Effector CD4-positive, alpha-beta T cell (primary cell): ENCODE results near the gene CORIN.
"Not testable (repeated sequence)": the region's sequence is repeated elsewhere in the genome, so short reads cannot be mapped to it uniquely, and the experiment has no call there.

ENCODE experiments used
- DNase-seq: peaks from one replicate; pipeline ENCODE4 v3.0.0-alpha.2; 2020

The CORIN gene

DNA sequence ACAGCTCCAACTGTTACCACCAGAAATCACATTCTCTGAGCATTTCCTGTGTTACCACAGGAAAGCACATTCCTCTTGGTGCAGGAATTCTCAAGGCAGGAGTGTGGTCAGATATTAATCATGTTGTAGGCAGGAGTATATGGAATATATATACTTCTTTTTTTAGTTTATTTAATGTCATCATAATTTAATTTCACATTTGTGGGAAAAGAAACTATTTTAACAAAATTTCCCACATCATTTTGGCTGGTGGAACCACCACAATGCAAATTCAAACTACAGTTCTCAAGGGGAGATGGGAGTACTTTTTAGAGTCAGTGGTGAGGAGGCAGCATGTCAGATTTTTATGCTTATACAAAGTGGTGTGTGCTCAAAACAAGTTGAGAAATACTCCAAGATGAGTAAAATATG lies 213.8 kb downstream of the CORIN start:
- DNase-seq, result no peak

DNA sequence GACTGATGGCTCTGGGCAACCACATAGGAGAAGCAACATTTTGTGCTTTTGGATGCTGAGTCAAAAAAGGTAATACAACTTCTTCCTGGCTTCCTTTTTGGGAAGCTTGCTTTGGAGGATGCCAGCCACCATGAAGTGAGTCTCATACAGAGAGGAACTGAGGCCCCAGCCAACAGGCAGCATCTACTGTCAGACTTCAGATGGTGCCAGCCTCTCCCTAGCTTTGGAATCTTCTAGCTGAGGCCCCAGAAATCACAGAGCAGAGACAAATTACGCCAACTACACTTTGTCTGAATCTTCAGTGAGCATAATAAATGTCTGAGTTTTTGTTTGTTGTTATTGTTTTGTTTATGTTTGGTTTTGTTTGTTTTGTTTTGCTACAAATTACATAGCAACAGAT lies 216.7 kb downstream of the CORIN start:
- DNase-seq, result no peak

DNA sequence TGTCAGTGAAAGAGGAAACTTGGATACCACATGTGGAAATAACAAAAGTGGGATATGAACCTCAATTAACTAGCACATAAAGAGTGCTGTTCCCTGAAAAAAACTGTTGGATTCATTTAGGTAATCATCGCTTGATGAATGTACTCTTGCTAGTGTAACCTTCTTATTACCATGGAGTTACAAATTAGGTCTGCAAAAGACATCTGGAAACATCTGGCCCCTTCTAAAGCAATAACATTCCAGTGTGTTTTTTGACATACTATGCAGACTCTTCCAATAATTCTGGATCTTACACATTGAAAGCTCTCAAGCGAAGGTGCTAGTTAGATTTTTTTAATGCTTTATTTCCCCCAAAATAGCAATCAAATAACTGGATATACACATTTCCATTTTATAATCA lies 218.2 kb downstream of the CORIN start:
- no peak for DNase-seq

DNA sequence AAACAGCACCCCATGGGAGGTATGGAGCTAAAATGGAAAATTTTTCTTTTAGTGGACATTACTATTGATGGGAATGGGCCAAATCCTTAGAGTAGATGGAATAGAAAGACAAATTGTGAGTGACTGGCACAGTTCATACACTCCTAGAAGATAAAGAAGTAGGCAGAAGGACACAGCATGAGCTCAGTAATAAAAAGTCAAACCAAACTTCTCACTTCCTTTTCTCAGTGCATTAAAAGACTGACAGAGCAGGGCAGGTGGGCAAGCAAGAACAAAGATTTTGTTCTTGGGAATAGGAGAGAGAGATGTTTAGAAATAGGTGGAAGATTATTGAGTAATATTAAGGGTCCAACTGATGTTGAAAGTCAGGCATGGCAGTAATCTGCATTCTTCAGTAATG lies 220.3 kb downstream of the CORIN start:
- no peak for DNase-seq

DNA sequence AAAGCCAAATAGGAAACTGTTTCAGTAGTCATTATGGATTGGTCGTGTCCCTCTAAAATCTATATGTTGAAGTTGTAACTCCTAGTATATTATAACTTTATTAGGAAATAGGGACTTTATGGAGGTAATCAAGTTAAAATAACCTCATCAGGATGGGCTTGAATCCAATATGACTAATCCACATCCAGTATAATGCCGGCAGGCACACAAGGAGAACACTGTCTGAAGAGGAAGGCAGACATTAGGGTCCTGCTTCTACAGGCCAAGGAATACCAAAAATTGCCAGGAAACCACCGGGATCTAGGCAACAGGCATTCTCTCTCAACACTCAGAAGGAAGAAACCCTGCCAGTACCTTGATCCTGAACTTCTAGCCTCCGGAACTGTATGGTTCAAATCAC lies 222.5 kb downstream of the CORIN start:
- DNase-seq, result no peak

DNA sequence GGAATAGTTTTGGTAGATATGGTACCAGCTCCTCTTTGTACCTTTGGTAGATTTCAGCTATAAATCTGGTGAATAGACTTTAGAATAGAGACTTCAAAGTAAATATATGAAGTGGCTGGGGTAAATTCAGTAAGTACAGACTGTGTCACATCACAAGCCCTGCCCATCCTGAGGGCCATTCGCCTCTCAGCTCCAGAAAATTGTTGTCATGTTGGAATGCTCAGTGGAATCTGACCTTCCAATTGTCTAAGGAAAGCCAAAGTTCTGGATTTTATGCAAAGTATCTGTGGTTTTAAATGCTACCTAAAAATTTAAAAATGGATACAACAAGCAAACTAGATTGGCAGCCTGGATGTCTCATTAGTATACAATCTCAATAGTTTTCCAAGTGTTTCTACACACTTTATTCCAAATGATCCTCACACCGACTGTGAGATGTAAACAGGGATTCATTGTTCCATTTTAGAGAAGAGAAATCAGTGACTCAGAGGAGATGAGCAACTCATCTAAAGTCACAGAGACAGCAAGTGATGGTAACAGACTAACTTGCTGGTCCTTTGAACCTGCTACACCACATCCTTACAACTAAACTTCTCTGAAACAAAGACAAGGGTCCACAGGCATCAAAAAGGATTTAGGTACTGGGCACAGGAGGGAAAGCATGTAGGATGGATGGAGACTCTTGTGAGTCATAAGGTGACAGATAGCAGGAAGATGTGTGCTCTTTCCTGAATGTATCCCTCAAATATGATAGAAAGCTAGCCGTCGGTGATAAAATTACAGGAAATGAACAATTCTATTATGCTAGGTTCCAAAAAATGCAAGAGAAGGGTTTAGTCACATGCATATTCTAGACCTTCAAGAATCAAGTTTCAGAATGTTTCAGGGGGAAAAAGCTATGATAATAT lies 225.5 kb downstream of the CORIN start:
- DNase-seq, result no peak

DNA sequence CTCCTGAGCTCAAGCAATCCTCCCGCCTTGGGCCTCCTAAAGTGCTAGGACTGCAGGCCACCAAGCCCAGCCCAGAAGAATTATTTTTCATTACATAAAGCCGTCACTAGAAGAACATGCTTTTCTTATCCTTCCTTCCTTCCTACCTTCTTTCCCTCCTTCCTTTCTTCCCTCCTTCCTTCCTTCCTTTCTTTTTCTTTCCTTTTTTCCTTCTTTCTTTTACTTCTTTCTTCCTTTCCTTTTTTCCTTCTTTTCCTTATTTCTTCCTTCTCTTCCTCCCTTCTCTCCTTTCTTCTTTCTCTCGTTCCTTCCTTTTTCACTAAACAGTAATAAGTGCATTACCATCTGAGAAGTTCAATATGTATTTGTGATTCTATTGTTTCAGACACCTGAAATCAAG lies 231.4 kb downstream of the CORIN start:
- no peak for DNase-seq

DNA sequence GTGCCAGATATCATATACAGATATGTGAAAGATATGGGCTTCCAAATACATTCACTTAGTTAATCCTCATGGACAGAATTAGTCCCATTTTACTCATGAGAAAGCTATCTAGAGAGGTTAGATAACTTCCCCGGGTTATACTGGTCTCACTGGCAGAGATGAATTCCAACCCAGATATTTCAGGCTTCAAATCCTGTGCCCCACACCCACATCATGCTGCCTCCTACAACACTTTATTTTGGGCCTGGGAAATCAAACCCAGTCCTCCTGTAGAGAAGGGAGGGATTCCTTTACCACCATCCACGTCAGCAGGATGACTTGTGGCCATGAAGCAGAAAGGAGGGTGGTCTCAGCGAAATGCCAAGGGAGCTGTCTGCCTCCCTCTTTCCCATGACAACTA lies 239.0 kb downstream of the CORIN start:
- no peak for DNase-seq

DNA sequence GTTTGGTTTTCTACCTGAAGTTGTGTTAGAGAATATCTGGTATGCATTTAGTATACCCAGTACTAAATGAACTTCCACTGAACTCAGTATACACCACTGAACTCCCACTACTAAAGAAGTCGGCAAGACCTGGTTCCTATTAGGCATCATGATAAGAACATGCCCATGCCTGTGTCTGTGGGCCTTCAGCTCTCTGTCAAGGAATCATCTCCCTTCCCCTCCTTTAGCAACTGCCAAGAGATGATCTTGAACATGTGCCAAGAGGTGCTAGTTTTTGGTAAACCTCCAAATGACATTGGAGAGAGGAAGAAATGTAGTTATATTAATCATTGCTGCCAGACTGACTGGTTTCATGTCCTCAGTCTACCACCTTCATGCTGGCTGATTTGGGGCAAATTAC lies 239.5 kb downstream of the CORIN start:
- DNase-seq, result no peak

DNA sequence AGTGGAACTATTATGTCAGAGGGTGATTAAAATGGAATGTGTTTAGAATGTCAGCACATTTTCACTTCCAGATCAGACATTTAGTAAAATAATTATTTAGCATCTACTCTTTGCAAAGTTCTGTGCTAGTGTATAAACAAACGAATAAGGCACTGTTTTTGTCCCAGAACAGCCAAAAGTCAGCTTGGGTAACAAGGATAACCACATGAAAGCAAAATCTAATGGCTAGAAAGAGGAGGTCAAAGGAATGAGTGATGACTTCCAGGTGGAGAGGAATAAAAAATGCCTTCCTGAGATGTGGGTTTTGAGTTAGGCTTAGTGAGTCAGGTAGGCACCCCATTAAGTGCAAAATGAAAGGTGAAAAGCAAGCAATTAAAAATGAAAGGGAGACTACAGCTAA lies 240.2 kb downstream of the CORIN start:
- DNase-seq, result no peak

DNA sequence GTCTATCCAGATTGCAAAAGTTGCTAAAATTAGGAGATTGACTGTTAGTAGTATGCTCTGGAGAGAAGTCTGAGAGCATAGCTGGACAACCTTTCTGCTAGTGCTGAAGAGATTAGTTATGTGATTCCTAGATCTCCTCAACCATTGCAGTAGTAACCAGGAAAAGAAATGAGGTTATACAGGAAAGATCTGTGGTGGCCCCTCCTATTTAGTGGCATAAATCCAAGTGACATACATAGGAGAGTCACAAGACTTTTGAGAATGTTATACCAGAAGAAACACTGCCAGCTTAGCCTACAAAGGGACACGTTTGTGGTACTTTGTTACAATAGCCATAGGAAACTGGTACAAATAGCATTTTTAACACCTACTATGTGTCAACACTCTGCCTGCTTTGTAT lies 247.5 kb downstream of the CORIN start:
- no peak for DNase-seq

DNA sequence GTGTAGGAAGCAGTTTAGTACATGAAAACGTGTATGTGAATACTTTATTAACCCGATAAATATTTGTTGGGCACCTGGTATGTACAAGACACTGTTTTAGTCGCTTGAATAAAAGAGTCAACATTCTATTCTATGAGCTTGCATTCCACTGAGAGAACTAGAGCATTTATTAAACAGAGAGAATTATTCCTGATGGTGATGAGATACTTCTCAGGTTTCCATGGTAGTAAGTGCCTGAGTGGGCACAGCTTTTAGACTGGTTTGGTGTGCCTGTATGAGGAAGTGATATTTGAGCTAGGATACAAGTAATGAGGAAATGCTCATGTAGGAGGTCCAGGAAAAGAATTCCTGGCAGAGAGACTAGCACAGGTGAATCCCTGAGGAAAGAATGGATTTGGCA lies 258.6 kb downstream of the CORIN start:
- no peak for DNase-seq

DNA sequence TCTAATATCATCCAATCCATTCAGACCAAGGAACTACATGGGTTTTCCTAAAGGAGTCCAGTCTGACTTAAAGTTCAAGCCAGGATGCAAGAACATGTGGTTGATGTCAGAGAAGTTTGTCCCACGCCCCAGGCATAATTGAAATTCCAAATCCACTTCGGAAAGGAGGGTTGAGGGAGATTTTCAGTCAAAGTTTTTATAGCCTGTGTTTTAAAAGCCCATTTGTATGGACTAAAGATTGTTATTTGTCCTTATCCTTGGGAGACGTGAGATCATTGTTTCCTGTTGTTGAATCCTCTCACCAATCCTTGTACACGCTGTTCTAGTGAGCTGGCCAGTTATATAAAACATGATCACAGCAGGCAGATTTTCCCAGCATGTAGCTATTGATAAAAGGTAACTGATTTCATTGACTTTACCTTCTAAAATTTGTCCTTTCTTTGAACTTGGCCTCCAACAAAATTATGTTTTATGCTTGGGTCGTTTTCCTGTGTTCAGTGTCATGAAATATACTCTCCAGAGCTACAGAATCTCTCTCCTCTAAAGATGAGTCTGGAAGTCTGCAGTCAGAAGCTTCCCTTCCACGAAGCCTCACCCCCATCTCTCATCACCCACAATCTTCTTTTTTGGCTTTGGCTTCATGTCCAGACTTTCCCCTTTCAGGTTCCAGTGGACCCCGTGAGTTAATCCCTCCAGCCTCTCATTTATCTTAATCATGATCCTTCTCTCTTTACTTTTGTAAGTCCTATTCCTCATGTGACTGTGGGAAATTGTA lies 259.9 kb downstream of the CORIN start:
- no peak for DNase-seq

DNA sequence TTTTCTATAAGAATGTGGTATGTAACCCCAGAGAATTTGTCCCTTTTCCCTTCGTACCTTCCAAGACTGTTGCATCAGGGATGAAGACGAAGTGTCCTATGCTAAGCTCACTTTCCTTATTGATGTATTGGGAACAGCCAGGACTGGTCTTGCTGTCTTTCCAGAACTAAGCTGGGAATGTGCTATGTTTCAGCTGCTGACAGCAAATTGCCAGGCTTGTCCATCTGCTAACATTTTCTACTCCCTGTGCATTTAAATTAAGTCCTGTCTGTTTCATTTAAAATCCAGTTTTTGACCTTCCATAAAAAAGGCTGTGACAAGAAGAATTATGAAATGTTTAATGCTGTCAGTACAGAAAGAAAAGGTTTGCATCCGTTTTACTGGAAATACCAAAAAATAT lies 264.9 kb downstream of the CORIN start:
- DNase-seq, result no peak

DNA sequence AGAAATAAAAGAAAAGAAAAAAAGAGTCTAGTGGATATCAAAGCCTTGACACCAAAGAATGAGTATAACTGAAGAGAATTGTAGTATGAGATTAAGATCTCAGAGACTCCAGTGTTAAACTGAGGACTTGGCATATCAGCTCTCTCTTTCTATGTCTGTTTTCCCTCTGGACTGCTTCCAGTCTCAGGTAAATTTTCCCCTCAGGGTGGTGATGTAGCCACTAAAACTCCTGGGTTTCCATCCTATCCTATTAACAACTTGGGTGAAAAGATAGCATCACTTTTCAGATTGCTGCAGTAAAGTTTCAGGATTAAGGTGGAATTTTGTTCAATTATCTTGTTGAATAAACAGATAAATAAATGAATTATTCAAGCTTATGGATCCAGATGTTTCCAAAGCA lies 267.1 kb downstream of the CORIN start:
- no peak for DNase-seq

DNA sequence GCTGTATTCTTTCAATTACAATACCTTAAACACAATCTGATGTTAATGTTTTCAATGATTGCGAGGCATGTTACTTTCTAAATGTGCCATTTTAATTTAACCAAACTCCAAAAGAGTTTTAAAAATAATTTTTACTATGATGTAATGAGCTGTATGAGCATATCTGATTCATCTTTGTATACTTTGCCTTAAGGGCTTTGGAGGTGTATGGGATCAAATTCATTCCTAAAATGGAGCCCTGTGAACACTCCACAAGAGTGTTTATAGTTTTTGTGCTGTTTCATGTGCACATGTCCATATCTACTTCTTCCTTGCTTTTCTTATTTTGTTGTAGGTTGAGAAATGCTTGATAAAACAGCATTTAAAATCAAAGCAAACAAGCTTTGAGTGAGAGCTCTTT lies 270.4 kb downstream of the CORIN start:
- DNase-seq, result no peak

DNA sequence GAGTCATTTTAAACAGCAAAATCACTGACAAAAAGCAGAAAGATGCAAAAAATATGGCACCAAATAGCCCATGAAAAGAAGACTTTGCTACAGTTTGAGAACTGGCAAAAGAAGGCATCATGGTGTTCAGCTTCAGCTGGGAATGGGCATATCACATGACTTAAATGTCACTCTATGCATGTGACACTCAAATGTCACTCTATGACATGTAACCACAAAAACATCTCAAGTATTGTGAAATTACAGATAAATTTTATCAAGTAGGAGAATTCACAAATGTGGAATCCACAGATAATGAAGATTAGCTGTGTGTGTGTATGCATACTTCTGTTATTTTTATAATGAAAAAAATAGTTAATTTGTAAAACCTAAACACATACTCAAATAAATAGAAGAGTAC lies 270.9 kb downstream of the CORIN start:
- DNase-seq, result no peak

DNA sequence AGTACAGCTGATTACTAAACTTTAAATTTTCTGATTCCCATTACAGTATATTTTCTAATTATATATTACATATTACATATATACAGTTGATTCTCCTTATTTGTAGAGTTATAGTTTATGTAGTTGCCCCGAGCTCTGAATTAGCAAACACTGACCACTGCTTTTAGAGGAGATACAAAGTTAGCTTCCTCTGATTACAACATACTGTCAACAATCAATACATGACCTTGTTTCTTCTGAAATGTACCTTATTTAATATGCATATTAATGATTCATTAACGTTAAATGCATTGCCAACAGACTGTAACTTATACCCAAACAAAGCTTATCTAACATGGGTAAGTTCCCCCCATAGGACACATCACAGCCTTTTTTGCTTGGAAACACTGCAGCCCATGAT lies 271.3 kb downstream of the CORIN start:
- no peak for DNase-seq

DNA sequence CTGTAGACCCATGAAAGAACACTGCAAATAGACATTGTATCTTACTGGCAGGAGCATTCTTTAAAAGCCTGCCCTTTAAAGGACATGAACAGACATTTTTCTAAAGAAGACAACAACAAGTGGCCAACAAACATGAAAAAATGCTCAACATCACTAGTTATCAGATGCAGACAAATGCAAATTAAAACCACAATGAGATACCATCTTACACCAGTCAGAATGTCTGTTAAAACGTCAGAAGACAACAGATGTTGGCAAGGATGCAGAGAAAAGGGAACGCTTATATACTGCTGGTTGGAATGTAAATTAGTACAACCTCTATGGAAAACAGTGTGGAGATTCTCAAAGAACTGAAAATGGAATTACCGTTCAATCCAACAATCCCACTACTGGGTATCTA lies 275.6 kb downstream of the CORIN start:
- DNase-seq, result no peak

DNA sequence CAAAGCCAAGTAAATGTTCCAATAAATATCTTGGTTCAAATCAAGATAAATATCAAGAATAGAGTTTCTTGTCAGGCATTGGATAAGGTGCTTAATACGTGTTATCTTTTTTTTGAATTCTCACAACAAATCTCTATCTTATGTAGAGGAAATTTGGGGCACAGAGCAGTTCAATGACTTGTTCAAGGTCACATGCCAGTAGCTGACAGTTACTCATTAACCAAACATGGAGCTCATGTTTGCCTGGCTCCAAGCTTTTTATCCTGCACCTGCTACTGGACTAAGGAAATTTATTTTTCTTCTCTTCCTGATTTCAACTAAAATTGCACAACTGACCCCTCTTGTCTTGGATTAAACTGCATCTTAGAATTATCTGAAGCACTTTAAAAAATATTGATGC lies 276.5 kb downstream of the CORIN start:
- DNase-seq, result no peak

DNA sequence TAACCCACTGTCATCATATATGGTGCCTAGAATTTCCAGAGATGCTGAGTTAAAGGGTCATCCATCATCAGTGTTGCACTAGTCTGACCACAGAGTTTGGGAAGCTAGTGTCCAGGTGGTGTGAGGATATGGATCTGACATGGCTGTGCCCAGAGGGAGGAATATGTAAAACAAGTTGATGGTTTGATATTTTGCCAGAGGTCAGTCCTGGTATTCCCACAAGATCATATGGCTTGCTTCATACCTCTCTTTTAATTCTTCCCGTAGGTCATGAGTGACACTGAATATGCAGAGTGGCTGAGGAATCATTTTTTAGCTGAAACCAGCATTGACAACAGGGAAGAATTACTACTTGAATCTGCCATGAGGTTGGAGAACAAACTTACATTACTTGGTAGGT lies 277.2 kb downstream of the CORIN start:
- DNase-seq, result no peak

DNA sequence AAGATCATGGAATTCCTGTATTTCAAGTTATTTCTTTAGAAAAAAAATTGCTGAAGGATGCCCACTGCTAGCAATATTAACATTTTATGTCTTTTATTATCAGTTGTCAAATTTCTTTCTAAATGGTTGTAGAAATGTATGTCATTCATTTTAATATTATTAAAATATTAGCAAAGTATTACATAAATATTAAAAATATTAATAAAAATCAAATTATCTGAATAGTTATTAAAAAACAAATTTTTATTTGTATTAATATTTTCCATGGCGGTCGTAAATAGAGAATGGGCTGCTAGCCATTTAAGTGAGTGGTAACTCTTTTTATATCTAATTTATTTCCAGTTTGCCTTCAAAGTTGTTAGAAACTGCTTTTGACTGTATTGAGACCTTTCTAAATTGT lies 280.6 kb downstream of the CORIN start:
- no peak for DNase-seq

DNA sequence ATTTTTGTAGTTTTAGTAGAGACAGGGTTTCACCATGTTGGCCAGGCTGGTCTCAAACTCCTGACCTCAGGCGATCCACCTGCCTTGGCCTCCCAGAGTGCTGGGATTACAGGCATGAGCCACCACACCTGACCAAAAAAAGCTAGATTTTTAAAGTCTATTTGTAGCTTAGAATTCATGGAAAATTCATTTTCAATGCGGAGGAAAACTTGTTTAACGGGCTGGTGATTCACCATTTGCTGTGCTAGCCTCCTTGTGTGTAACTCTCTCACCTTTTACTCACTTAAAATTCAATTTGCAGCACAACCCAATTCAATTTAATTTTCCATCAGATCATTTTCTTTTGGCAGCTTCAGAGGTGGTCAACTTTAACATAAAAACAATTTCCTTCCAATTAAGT lies 281.9 kb downstream of the CORIN start:
- not testable (repeated sequence) for DNase-seq
